ENCODE data around the gene C1QTNF1. TPM values are rescaled to one million over a fixed set of nuclear protein-coding genes. Genes with fewer than 3 reads are reported as not detected.

The C1QTNF1 gene, protein sequence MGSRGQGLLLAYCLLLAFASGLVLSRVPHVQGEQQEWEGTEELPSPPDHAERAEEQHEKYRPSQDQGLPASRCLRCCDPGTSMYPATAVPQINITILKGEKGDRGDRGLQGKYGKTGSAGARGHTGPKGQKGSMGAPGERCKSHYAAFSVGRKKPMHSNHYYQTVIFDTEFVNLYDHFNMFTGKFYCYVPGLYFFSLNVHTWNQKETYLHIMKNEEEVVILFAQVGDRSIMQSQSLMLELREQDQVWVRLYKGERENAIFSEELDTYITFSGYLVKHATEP
- 1.9 TPM for polyA plus RNA-seq (ENCODE audit: insufficient read length)
- long read RNA-seq, donor 1: 0 reads
- long read RNA-seq, donor 2, partial matches to known transcripts: 0 of 3 reads
- long read RNA-seq, donor 2, other reads (novel, unspliced or antisense): 0 of 3 reads
- long read RNA-seq, donor 3, partial matches to known transcripts: 0 of 2 reads
- long read RNA-seq, donor 3, other reads (novel, unspliced or antisense): 0 of 2 reads
- long read RNA-seq, donor 4: 0 reads
- long read RNA-seq, donor 5: 0 reads
- long read RNA-seq, donor 6: 0 reads
- long read RNA-seq, donor 7: 0 reads
- long read RNA-seq, donor 8, partial matches to known transcripts: 0 of 1 reads
- long read RNA-seq, donor 8, other reads (novel, unspliced or antisense): 0 of 1 reads

DNA sequence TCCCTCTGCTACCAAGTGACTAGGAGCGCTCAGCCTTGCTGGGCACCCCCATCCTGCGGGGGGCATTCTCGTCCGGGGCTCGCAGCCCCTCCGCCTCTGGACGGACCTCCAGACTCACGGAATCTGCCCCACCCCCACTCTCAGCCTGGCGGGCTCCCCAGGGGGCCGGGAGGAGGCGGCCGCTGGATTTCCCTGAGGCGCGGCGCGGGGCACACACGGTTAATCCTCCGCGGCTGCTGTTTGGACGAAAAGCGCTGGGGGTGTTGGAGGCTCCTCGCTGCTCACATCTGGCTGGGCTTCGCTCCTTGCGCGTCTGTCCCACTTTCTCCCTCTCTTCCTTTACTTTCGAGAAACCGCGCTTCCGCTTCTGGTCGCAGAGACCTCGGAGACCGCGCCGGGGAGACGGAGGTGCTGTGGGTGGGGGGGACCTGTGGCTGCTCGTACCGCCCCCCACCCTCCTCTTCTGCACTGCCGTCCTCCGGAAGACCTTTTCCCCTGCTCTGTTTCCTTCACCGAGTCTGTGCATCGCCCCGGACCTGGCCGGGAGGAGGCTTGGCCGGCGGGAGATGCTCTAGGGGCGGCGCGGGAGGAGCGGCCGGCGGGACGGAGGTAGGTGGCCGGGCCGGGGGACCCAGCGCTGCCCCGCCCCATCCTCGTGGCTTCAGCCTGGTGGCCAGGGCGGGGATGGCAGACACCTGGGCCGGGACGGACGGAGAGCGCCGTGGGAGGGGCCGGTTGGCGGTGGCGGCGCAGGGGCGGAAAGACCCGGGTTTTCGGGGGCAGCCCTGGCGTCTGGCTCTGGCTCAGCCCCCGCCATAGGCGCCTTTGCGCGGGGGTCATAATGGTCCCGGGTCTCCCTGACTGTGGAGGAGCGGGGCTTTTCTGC lies at the start of gene C1QTNF1:
Gene C1QTNF1, plus strand, starts transcription at position 284 of the 886 bp plus-strand sequence. CDS start 19,800 bp downstream, outside the sequence.
- DNase-seq: peak; percentile 31

GRCh38 chr17:78974635-78975591 lies 49.1 kb upstream of the C1QTNF1 start:
- DNase-seq: peak; percentile 62

- DNase-seq: no peak
Measured at GRCh38 chr17:78976907-78977680, 46.9 kb upstream of the C1QTNF1 start.

DNA sequence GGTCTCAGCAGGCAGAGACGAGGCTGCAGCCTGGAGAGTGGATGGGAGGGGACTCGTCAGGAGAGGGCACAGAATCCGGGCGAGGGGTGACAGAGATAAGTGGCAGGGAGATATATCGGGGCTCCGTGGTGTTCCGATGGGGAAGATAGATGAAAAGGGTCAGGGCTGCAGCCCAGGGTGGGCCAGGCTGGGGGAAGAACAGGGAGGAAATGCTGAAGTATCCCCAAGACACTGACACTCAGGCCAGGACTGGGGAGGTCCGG lies 46.4 kb upstream of the C1QTNF1 start:
- DNase-seq: no peak

- DNase-seq: peak; percentile 41
Measured at GRCh38 chr17:78977997-78978973, 45.7 kb upstream of the C1QTNF1 start.

GRCh38 chr17:78979780-78980623 lies 44.0 kb upstream of the C1QTNF1 start, which contains the start of gene LGALS3BP:
TSS of gene LGALS3BP (minus strand) at chr17:78979923. CDS start at chr17:78977191, 2,732 bp downstream.
- DNase-seq: peak; percentile 55

GRCh38 chr17:78980624-78980972 lies 43.4 kb upstream of the C1QTNF1 start:
- DNase-seq: no peak

GRCh38 chr17:78981010-78981888 lies 42.7 kb upstream of the C1QTNF1 start:
- DNase-seq: no peak

- no peak for DNase-seq
Measured at GRCh38 chr17:78985395-78985794, 38.6 kb upstream of the C1QTNF1 start.

DNA sequence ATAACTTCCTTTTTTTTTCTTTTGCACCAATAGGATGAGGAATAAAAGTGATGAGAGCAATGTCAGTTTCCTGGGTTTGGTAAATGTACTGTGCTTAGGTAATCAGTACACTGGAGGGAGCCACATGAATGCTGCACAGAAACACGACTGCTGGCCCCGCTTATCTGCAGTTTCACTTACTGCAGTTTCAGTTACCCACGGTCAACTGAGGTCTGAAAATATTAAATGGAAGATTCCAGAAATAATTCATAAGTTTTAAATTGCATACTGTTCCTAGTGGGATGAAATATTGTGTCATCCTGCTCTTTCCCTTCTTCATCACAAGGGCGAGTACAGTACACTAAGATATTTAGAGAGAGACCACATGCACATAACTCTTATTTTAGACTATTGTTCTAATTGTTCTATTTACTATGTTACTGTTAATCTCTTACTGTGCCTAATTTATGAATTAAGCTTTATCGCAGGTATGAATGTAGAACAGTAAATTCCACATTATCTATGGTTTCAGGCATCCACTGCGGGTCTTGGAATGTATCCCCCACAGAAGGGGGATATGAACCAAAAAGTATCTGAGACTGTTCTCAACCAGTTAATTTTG lies 37.8 kb upstream of the C1QTNF1 start:
- DNase-seq: no peak

DNA sequence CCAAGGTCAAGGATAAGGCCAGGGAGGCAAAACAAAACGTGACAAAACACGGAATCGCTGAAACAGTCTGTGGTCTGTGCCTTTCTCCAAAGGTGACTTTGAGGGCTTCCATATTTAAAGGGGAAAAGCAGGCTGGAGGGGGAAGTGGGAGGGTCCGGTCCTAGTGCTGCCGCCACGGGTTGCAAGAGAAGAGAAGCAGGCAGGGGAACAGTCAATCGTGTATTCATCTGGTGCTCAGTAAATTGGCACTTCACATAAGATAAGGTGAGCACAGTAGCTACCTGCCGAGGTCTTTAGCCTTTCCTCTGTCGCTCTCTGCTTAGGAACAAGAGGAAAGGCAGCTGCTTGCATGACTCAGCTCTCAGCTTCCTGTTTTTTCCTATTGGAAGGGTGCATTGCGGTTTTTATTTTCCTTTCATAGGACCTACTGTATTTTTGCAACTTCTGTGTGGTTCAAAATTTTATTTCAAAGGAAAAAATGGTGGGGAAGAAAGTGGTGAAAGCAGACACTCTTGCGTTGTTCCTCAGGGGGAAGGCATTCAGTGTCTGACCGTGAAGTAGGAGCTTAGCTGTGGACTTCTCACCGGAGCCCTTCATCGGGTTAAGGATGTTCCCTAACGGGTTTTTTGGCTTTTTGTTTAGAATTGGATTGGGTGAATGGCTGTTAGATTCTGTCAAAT lies 37.2 kb upstream of the C1QTNF1 start:
- DNase-seq: no peak

DNA sequence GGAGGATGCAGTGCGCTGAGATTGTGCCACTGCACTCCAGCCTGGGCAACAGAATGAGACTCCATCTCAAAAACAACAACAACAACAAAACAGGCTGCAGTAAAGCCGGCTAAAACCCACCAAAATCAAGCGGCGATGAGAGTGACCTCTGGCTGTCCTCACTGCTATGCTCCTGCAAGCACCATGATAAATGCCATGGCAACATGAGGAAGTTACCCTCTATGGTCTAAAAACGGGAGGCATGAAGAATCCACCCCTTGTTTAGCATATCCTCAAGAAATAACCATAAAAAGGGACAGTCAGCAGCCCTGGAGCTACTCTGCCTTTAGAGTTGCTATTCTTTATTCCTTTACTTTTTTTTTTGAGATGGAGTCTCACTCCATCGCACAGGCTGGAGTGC lies 35.8 kb upstream of the C1QTNF1 start:
- no peak for DNase-seq

GRCh38 chr17:78990349-78991016 lies 33.5 kb upstream of the C1QTNF1 start:
- DNase-seq: no peak

DNA sequence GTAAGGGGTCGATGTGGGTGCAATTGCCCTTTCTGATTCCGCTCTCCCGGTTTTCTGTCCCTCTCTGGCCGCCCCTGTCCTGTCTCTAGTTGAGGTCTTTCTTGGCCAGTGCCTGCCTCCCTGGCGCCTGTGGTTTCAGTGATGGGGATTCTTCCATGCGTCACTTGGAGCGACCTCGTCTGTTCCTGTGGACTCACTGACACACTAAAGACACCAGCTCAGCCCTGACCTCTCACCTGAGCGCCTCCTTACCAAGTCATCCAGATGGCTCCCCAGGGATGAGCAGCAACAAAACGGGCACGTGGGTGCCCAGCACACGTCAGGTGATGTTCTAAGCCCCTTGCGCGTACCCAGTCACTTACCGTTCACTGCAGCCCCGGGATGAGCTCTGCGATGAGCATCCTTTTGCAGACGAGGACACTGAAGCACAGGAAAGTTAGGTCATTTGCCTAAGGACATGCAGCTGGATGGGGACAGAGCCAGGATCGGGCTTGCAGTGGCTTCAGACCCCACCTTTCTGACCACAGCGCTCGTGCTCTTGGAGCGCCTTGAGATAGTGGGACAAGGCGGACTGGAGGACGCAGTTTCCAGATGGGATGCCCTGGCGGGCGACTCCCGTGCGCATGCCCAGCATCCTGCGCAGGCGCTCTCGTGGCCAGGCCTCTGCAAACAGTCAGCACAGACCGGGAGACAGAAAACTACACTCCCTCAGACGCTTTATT lies 32.8 kb upstream of the C1QTNF1 start:
- DNase-seq: no peak

GRCh38 chr17:78991906-78992532 lies 31.9 kb upstream of the C1QTNF1 start:
- no peak for DNase-seq

Measured in left kidney (tissue), 8 donors.